ENCODE results near the gene RGS1. TPM values are rescaled to one million over a fixed set of nuclear protein-coding genes. Genes with fewer than 3 reads are reported as not detected.

The RGS1 gene
- total RNA-seq = not detected in 2 replicates

- FAIRE-seq (no peak), DNase-seq (ENCODE audit: low read depth) (no peak)
- Histone ChIP-seq H3K27me3 (ENCODE audit: control insufficient read depth, insufficient read depth, low read length) (no peaks in the 10 kb centered on the region), H3K36me3 (ENCODE audit: control insufficient read depth, insufficient read depth, low read length) (no peaks in the 10 kb centered on the region), H3K4me3 (ENCODE audit: low read depth, low read length) (no peak within 1 kb of the TSS)
- TF ChIP-seq CTCF (IDR thresholded peaks at IDR 0.05; ENCODE audit: insufficient read depth, low read length, severe bottlenecking) = no peak
Measured at GRCh38 chr1:192575499-192576189, at the start of gene RGS1. RGS1 (plus strand) TSS chr1:192575773; CDS start chr1:192575793, 20 bp downstream.

GRCh38 chr1:192527111-192527795 is 48.3 kb upstream of the RGS1 start:
- no peak overlapping the region for H3K4me3 ChIP-seq (ENCODE audit: low read depth, low read length)
- H3K36me3 ChIP-seq (ENCODE audit: control insufficient read depth, insufficient read depth, low read length) = no peaks in the 10 kb centered on the region
- FAIRE-seq = no peak
- no peaks in the 10 kb centered on the region for H3K27me3 ChIP-seq (ENCODE audit: control insufficient read depth, insufficient read depth, low read length)
- no peak for DNase-seq (ENCODE audit: low read depth)
- TF ChIP-seq CTCF (IDR thresholded peaks at IDR 0.05; ENCODE audit: insufficient read depth, low read length, severe bottlenecking) = no peak

GRCh38 chr1:192527950-192528349 is 47.6 kb upstream of the RGS1 start:
- Histone ChIP-seq H3K36me3 (ENCODE audit: control insufficient read depth, insufficient read depth, low read length) (no peaks in the 10 kb centered on the region), H3K4me3 (ENCODE audit: low read depth, low read length) (no peak overlapping the region), H3K27me3 (ENCODE audit: control insufficient read depth, insufficient read depth, low read length) (no peaks in the 10 kb centered on the region)
- DNase-seq (ENCODE audit: low read depth) (no peak), FAIRE-seq (no peak)
- TF ChIP-seq CTCF (IDR thresholded peaks at IDR 0.05; ENCODE audit: insufficient read depth, low read length, severe bottlenecking) = no peak

GRCh38 chr1:192529031-192529755 is 46.4 kb upstream of the RGS1 start:
- no peaks in the 10 kb centered on the region for H3K27me3 ChIP-seq (ENCODE audit: control insufficient read depth, insufficient read depth, low read length)
- DNase-seq (ENCODE audit: low read depth) = no peak
- H3K4me3 ChIP-seq (ENCODE audit: low read depth, low read length) = no peak overlapping the region
- H3K36me3 ChIP-seq (ENCODE audit: control insufficient read depth, insufficient read depth, low read length) = no peaks in the 10 kb centered on the region
- FAIRE-seq = no peak
- no peak for TF ChIP-seq CTCF (IDR thresholded peaks at IDR 0.05; ENCODE audit: insufficient read depth, low read length, severe bottlenecking)

- H3K4me3 ChIP-seq (ENCODE audit: low read depth, low read length) = no peak overlapping the region
- TF ChIP-seq CTCF (IDR thresholded peaks at IDR 0.05; ENCODE audit: insufficient read depth, low read length, severe bottlenecking) = no peak
- no peak for DNase-seq (ENCODE audit: low read depth)
- H3K27me3 ChIP-seq (ENCODE audit: control insufficient read depth, insufficient read depth, low read length) = no peaks in the 10 kb centered on the region
- H3K36me3 ChIP-seq (ENCODE audit: control insufficient read depth, insufficient read depth, low read length) = no peaks in the 10 kb centered on the region
- FAIRE-seq = no peak
Measured at GRCh38 chr1:192529811-192530210, 45.8 kb upstream of the RGS1 start.

Measured in bronchial epithelial cell (primary cell).